Thoracic aorta (tissue), 2 donors: ENCODE data around the gene PPID. TPM values are rescaled to one million over a fixed set of nuclear protein-coding genes. Genes with fewer than 3 reads are reported as not detected.

ENCODE experiments used
- ATAC-seq: fragments of 150-250 bp; one replicate; pipeline ENCODE4 v1.8.0; 2017; ENCODE audit warnings: low read depth; ENCODE audit not compliant: insufficient number of reproducible peaks, low FRiP score
- DNase-seq: peaks from one replicate; pipeline ENCODE4 v3.0.0-alpha.2; 2020; ENCODE audit warnings: low spot score
- H3K27ac ChIP-seq, 2 donors: fragments of 200-600 bp; sonication (generic); 1 replicate in 1 of 2; 2 replicates in 1 of 2; pipeline ENCODE4 v1.5.1; 2016; ENCODE audit warnings: mild to moderate bottlenecking in 2 of 2, moderate library complexity in 2 of 2
- H3K27me3 ChIP-seq: fragments of 200-600 bp; sonication (generic); replicated peaks from 2 replicates; pipeline ENCODE4 v1.6.0; 2016; ENCODE audit warnings: mild to moderate bottlenecking; ENCODE audit not compliant: insufficient read depth
- H3K36me3 ChIP-seq: fragments of 200-600 bp; sonication (generic); one replicate; pipeline ENCODE4 v1.5.1; 2016
- H3K4me1 ChIP-seq, 2 donors: fragments of 200-600 bp; sonication (generic); 1 replicate in 1 of 2; 2 replicates in 1 of 2; pipeline versions ENCODE4 v1.5.1 to v1.6.0; 2016; ENCODE audit warnings: low read depth in 2 of 2, mild to moderate bottlenecking in 1 of 2; ENCODE audit not compliant: control insufficient read depth in 1 of 2
- H3K4me3 ChIP-seq: fragments of 200-600 bp; sonication (generic); 2 replicates; pipeline ENCODE4 v1.5.1; 2016; ENCODE audit warnings: mild to moderate bottlenecking
- H3K9me3 ChIP-seq: fragments of 200-600 bp; sonication (generic); 2 replicates; pipeline ENCODE4 v1.5.1; 2016
- total RNA-seq, 2 donors: library from RNA; depleted of rRNA; stranded (reverse); fragments of >200 nt; gene quantifications; one replicate each; pipeline versions ENCODE4 v1.1.0 to v1.2.3, GENCODE V29; 2016
- TF ChIP-seq, protein P1 (sequence below): fragments of 200-600 bp; sonication (generic); IDR thresholded peaks from one replicate; pipeline ENCODE4 v1.5.1; 2019; ENCODE audit warnings: antibody characterized with exemption

Gene PPID
- total RNA-seq = 10 to 100 TPM in 1 of 2 donors, 1 to 10 TPM in 1; 8.3 to 12.8 TPM

DNA sequence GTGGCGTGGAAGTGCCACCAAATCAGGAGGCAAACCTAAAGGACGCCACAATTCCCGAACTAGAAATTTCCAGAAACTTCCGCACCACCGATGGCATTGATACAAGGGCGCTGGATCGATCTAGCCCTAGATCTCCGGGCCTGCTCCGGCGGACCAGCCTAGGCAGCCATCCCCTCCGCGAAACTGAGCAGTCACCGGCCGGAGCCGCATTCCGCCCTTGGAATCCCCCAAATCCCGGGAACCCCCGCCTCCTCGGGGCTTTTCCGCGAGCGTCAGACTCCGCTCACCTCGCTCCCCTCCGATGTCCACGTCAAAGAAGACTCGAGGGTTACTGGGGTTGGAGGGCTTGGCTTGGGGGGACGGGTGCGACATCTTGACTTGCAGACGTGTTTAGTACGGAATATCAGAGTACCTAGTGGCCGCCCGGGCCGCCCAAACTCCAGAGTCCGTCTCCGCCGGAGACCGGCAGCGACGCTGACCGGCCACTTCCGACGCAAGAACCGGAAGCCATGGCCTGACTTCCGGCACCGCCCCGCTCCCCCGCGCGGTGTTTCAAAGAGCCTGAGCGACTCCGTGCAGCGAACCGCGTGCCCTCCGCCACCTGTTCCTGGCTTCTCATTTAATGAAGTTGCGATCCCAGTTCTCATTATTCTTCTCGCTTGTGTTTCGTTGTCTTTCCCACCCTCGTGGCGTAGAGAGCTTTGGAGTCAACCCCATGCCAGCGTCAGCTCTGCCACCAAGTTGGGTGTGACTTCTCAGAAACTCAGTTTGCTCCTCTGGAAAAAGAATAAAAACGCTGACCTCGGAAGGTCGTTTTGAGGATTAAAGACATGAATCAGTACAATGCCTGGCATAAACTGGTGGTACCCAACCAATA, at the start of gene PPID:
Gene PPID, minus strand, starts transcription at position 480 of the 877 bp plus-strand sequence. Its CDS starts 108 bp downstream, at position 372.
- Histone ChIP-seq H3K9me3 (no peaks in the 10 kb centered on the region), H3K36me3 (peaks cover 9% of the 10 kb centered on the region), H3K27me3 (no peaks in the 10 kb centered on the region), H3K27ac (peak within 1 kb of the TSS; percentile 85 to 86), H3K4me3 (peak within 1 kb of the TSS; percentile 97), H3K4me1 (peaks cover 10% of the 10 kb centered on the region in 2 donors)
- TF ChIP-seq, protein P1, sequence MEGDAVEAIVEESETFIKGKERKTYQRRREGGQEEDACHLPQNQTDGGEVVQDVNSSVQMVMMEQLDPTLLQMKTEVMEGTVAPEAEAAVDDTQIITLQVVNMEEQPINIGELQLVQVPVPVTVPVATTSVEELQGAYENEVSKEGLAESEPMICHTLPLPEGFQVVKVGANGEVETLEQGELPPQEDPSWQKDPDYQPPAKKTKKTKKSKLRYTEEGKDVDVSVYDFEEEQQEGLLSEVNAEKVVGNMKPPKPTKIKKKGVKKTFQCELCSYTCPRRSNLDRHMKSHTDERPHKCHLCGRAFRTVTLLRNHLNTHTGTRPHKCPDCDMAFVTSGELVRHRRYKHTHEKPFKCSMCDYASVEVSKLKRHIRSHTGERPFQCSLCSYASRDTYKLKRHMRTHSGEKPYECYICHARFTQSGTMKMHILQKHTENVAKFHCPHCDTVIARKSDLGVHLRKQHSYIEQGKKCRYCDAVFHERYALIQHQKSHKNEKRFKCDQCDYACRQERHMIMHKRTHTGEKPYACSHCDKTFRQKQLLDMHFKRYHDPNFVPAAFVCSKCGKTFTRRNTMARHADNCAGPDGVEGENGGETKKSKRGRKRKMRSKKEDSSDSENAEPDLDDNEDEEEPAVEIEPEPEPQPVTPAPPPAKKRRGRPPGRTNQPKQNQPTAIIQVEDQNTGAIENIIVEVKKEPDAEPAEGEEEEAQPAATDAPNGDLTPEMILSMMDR = no peak
- DNase-seq = peak; percentile 18
- ATAC-seq = peak; percentile 88

DNA sequence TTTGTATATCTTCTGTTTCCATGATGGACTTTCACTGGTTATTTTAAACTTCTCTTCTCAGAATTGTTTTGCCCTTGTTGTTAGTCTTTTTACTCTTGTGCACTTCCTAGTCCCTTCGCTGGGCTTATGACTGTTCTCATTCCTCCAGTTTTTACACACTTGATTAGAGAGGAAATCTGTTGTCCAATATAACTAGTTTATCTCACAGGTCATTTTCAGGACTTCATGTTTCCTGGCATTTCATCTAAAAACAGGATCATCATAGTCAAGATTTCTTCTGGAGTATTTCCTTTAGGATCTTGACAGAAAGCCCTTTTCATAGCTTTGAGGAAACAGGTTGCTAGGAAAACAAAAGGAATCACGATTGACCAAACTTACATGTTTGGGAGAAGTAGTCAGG, 48.6 kb upstream of the PPID start:
- Histone ChIP-seq H3K4me1 (peaks cover 31 to 76% of the 10 kb centered on the region in 2 donors), H3K27me3 (no peaks in the 10 kb centered on the region), H3K4me3 (peak overlapping the region; percentile 81), H3K9me3 (no peaks in the 10 kb centered on the region), H3K36me3 (no peaks in the 10 kb centered on the region), H3K27ac (peak overlapping the region; percentile 10 to 50)
- no peak for DNase-seq
- TF ChIP-seq, protein P1 = no peak
- no peak for ATAC-seq

DNA sequence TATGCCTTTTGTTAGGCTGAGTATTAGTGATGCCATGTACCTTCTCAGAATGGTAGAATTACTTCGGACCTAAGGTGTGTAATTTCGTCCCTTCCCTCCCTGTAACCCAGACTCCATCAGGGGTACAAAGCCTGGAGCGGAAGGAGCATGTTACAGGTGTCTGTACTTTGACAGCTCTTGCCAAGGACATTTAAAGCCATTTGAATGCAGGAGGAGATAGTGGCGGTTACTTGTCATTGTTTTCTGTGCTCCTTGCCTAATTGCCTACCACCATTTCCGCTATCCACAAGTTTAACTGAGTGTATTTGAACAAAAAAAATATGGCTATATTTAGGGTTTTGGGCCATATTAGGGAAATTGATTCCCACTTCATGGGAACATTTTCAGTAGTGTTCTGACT, 47.5 kb upstream of the PPID start:
- TF ChIP-seq, protein P1 = no peak
- H3K27ac ChIP-seq = peak overlapping the region in 1 of 2 donors; percentile 50
- H3K9me3 ChIP-seq = no peaks in the 10 kb centered on the region
- H3K4me3 ChIP-seq = peak overlapping the region; percentile 81
- ATAC-seq = no peak
- H3K36me3 ChIP-seq = no peaks in the 10 kb centered on the region
- H3K27me3 ChIP-seq = no peaks in the 10 kb centered on the region
- peaks cover 27 to 67% of the 10 kb centered on the region in 2 donors for H3K4me1 ChIP-seq
- no peak for DNase-seq

DNA sequence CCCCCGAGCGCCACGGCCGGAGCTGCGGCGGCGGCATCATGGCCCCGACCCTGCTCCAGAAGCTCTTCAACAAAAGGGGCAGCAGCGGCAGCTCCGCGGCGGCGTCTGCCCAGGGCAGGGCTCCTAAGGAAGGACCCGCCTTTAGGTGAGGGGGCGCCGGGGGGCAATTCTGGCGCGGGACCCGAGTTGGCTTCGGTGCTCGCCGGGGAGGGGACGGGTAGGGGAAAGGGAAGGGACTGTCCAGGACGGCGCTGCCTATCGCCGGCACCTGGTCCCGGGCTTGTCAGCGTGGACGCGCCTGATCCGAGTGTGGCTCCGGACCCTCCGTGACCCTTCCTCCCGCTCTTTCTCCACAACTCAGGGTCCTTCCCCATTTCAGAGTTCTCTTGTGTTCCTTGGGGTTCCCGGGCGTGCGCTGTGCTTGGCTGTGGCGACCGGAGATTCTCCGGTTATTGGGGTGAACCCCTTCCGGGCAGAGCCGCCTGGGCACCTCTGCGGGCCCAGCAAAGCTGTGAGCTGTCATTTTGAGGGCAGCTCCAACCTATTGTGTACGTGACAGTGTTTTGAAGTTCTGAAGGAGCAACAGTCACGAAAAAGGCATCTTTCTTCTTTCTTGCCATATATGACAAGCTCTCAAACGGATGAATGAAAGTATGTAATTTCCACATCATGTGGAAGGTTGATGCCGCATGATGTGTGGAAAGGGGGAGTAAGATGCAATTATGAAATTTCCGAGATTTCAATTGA, 46.2 kb upstream of the PPID start:
- Histone ChIP-seq H3K9me3 (no peaks in the 10 kb centered on the region), H3K4me1 (peaks cover 14 to 55% of the 10 kb centered on the region in 2 donors), H3K27ac (peak overlapping the region; percentile 85 to 89), H3K4me3 (peak overlapping the region; percentile 81), H3K27me3 (no peaks in the 10 kb centered on the region), H3K36me3 (no peaks in the 10 kb centered on the region)
- TF ChIP-seq, protein P1 = no peak
- DNase-seq (no peak), ATAC-seq (no peak)
